GM12878 (cell line): ENCODE data around the gene CCR7. TPM values are rescaled to one million over a fixed set of nuclear protein-coding genes. Genes with fewer than 3 reads are reported as not detected.

Experiments
- BCL3 ChIP-seq: IDR thresholded peaks from 2 replicates; pipeline ENCODE4 v1.6.1; 2011; ENCODE audit warnings: borderline replicate concordance, low read depth, mild to moderate bottlenecking, moderate library complexity, low read length; ENCODE audit not compliant: insufficient read depth, poor library complexity, severe bottlenecking
- BMI1 ChIP-seq: fragments of 450-650 bp; IDR thresholded peaks from 2 replicates; pipeline ENCODE4 v1.6.1; 2016; ENCODE audit warnings: mild to moderate bottlenecking, moderate library complexity, borderline replicate concordance
- CEBPB ChIP-seq, 2 experiments: fragments of 150-350 bp in 1 of 2; IDR thresholded peaks; 2 replicates each; pipeline ENCODE4 v1.6.1; 2012 to 2014; ENCODE audit warnings: low read depth in 2 of 2, low read length in 2 of 2, borderline replicate concordance in 1 of 2, inconsistent platforms in 1 of 2
- E4F1 ChIP-seq: fragments of 450-650 bp; IDR thresholded peaks from 2 replicates; pipeline ENCODE4 v1.6.1; 2018; ENCODE audit warnings: borderline replicate concordance, mild to moderate bottlenecking; ENCODE audit not compliant: partially characterized antibody
- ELK1 ChIP-seq: IDR thresholded peaks from 2 replicates; pipeline ENCODE4 v1.6.1; 2012; ENCODE audit warnings: low read depth, low read length, improper control_type of control experiment
- ESRRA ChIP-seq: IDR thresholded peaks from 2 replicates; pipeline ENCODE4 v1.6.1; 2012; ENCODE audit warnings: mild to moderate bottlenecking, low read length, improper control_type of control experiment
- IKZF1 ChIP-seq: fragments of 450-650 bp; conservative IDR thresholded peaks from 2 replicates; pipeline ENCODE4 v1.6.1; 2017; ENCODE audit warnings: antibody characterized with exemption, mild to moderate bottlenecking
- IRF3 ChIP-seq: fragments of 450-650 bp; IDR thresholded peaks from 2 replicates; pipeline ENCODE4 v1.6.1; 2014; ENCODE audit warnings: mild to moderate bottlenecking
- JUNB ChIP-seq: IDR thresholded peaks from 2 replicates; pipeline ENCODE4 v1.6.1; 2016; ENCODE audit warnings: antibody characterized with exemption, mild to moderate bottlenecking
- KAT2A ChIP-seq: conservative IDR thresholded peaks from 2 replicates; pipeline ENCODE4 v1.6.1; 2011; ENCODE audit warnings: low read depth, low read length; ENCODE audit not compliant: control insufficient read depth
- KLF5 ChIP-seq: fragments of 450-650 bp; IDR thresholded peaks from 2 replicates; pipeline ENCODE4 v1.6.1; 2014; ENCODE audit warnings: mild to moderate bottlenecking; ENCODE audit not compliant: partially characterized antibody
- MTA2 ChIP-seq: fragments of 450-650 bp; IDR thresholded peaks from 2 replicates; pipeline ENCODE4 v1.6.1; 2016; ENCODE audit warnings: low read depth, mild to moderate bottlenecking, moderate library complexity
- NFIC ChIP-seq: IDR thresholded peaks from 2 replicates; pipeline ENCODE4 v1.6.1; 2012; ENCODE audit warnings: low read depth, mild to moderate bottlenecking, inconsistent platforms, low read length, moderate library complexity
- NFYB ChIP-seq: IDR thresholded peaks from 2 replicates; pipeline ENCODE4 v1.6.1; 2011; ENCODE audit warnings: low read depth, mild to moderate bottlenecking, low read length, improper control_type of control experiment, moderate library complexity; ENCODE audit not compliant: insufficient read depth
- PAX8 ChIP-seq: fragments of 450-650 bp; IDR thresholded peaks from 2 replicates; pipeline ENCODE4 v1.6.1; 2017; ENCODE audit warnings: mild to moderate bottlenecking, moderate library complexity
- SIN3A ChIP-seq: IDR thresholded peaks from 2 replicates; pipeline ENCODE4 v1.6.1; 2012; ENCODE audit warnings: low read depth, low read length, improper control_type of control experiment
- TCF3 ChIP-seq: IDR thresholded peaks from 2 replicates; pipeline ENCODE4 v1.6.1; 2012; ENCODE audit warnings: low read depth, mild to moderate bottlenecking, low read length, borderline replicate concordance; ENCODE audit not compliant: insufficient read depth
- ZNF687 ChIP-seq: fragments of 450-650 bp; IDR thresholded peaks from 2 replicates; pipeline ENCODE4 v1.6.1; 2017; ENCODE audit warnings: mild to moderate bottlenecking, moderate library complexity
- polyA plus RNA-seq, 11 experiments: library from polyadenylated mRNA; depleted of rRNA in 4 of 11; unstranded in 6 of 11; stranded (reverse) in 5 of 11; fragments of >200 nt; fragmentation: Nextera tagmentation in 4 of 11; fragmentation: Illumina TruSeq in 1 of 11; extraction: Ambion mirVana in 4 of 11; extraction: Trizol in 1 of 11; gene quantifications; 1 replicate in 1 of 11; 2 replicates in 10 of 11; pipeline versions ENCODE4 v1.2.1 to v1.2.3, GENCODE V29; 2011 to 2016; ENCODE audit warnings: inconsistent platforms in 2 of 11, missing spikeins in 2 of 11, low read depth in 1 of 11
- total RNA-seq, 4 experiments: library from RNA; depleted of rRNA in 3 of 4; stranded (reverse); fragments of >200 nt in 3 of 4; fragmentation: Illumina TruSeq in 1 of 4; extraction: Trizol in 1 of 4; gene quantifications; 2 replicates each; pipeline versions ENCODE4 v1.2.1 to v1.2.3, GENCODE V29; 2013 to 2021

Gene CCR7
- total and polyA plus RNA-seq, 10 of the 15 experiments (the other 5 are each of a cell fraction or from before 2014, with no cell fraction given), result 131 to 1,171 (median 260) TPM

GRCh38 chr17:40602445-40603443 is 37.5 kb upstream of the CCR7 start (continued):
- TF ChIP-seq JUNB, result peak; percentile 79
- peak; percentile 86 for TF ChIP-seq NFIC
- TF ChIP-seq IKZF1, result peak; percentile 97
- peak; percentile 41; the same call in 1 of the 2 replicates for TF ChIP-seq BMI1
- TF ChIP-seq ZNF687, result peak; percentile 95
- no peak for TF ChIP-seq E4F1
- TF ChIP-seq PAX8, result no peak
- TF ChIP-seq SIN3A, result no peak
- TF ChIP-seq KLF5, result peak; percentile 34
- peak; percentile 100 for TF ChIP-seq BCL3
- TF ChIP-seq ESRRA, result no peak
- TF ChIP-seq MTA2, result peak; percentile 88
- no peak for TF ChIP-seq NFYB
- TF ChIP-seq CEBPB (IDR thresholded peaks at IDR 0.05; ENCODE audit: borderline replicate concordance in 1 of 2, low read depth in 2 of 2, low read length in 2 of 2), result no peak
- no peak for TF ChIP-seq IRF3
- no peak for TF ChIP-seq KAT2A
- TF ChIP-seq TCF3, result peak; percentile 85
- TF ChIP-seq ELK1, result 0 out of 2 replicates have a peak, but pooled peaks have one; percentile 25
